ENCODE data around the gene NEU1. TPM values are rescaled to one million over a fixed set of nuclear protein-coding genes. Genes with fewer than 3 reads are reported as not detected.
A peak's percentile ranks its signal among the peaks of the same experiment; 100 is the strongest.
"Not testable (repeated sequence)": the region's sequence is repeated elsewhere in the genome, so short reads cannot be mapped to it uniquely, and the experiment has no call there.

The NEU1 gene
- total RNA-seq = 41.2 and 50.0 TPM in 2 replicates

DNA sequence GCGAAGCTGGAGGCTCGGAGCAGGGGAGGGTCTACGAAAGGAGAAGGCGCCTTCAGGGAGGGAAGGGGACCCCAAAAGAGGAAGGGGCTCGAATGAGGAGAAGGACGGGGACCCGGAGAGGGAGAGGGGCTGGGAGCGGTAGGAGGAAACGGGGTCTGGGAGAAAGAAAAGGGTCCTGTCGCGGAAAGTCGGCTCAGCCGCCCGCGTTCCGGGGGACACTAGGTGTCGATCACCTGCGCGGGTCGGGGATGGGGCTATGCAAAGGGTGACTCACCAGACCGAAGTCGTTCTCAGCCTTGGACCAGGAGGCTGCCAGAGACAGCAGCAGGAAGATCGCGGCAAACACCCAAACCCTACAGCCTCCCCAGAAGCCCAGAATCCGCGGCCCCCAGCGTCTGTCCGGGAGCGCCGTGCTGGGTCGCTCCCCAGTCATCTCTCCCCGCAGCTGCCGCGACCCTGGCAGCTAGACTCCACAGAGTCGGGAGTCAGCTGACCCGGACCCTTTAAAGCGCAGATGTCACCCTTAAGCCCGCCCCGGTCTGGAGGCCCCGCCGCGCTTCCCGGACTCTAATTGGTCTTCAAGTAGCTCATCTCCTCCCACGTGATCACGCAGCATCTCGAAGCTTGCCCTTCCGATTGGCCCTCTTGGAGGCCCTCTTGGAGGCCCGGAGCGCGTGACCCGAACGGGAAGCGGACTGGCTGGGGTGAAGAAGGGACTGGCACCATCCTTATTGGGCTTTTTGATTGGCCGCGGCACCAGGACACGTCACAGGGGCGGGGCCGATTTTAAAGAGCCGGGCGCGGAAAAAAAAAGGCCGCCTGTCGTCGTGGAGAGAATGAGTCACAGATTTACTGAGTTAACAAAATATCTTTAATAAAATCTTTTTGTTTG is at the start of gene NEU1:
NEU1 (minus strand) TSS at position 478 of the 892 bp plus-strand sequence; CDS start at position 433, 45 bp downstream.
- DNase-seq (ENCODE audit: low read depth in 2 of 2) = peak; percentile 99 to 100

DNA sequence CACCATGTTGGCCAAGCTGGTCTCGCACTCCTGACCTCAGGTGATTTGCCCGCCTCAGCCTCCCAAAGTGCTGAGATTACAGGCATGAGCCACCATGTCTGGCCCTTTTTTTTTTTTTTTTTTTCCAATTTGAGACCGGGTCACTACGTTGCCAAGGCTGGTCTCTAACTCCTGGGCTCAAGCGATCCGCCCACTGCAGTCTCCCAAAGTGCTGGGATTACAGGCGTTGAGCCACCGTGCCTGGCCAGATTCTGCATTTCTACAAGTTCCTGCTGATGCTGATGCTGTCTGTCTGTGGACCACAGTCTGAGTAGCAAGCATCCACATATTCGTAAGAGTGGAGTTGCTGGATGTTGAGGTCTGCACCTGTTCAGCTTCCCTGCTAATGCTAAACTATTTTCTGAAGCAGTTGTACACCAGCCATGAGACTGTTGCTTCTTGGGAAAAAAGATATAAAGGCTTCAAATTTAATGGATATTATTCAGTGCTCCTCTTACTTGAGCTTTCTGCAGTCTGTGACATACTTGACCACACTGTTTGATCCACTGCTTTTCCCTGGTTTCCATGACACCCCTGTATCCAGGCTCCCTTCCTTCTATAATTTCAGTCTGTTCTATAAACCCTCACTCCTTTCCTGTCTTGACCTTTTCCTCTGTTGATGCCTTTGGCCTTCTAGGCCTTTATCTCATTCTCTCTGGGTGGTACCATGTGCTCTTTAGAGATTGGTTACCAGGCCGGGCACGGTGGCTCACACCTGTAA is 49.4 kb upstream of the NEU1 start:
- no peak for DNase-seq (ENCODE audit: low read depth in 2 of 2)

DNA sequence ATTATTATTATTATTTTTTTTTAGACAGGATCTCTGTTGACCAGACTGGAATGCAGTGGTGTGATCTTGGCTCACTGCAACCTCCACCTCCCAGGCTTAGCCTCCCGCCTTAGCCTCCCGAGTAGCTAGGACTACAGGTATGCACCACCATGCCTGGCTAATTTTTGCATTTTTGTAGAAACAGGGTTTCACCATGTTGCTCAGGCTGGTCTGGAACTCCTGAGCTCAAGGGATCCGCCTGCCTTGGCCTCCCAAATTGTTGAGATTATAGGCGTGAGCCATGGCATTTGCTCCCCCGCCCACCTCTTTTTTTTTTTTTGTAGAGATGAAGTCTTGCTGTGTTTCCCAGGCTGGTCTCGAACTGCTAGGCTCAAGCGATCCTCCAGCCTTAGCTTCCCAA is 46.7 kb upstream of the NEU1 start:
- DNase-seq (ENCODE audit: low read depth in 2 of 2) = not testable (repeated sequence)

DNA sequence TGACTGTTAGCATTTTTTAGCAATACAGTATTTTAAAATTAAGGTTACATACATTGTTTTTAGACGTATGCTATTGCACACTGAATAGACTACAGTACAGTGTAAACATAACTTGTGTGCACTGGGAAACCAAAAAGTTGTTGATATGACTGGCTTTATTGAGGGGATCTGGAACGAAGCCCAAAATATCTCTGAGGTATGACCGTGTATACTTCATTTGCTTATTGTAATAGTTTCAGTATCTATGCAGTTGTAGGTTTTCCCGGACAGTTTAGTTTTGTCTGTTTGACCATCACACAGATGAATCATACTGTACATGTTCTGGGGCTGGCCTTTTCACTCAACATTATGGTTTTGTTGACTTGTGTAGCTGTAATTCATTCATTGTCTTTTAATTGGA is 46.2 kb upstream of the NEU1 start:
- peak; percentile 21 to 36 for DNase-seq (ENCODE audit: low read depth in 2 of 2)

DNA sequence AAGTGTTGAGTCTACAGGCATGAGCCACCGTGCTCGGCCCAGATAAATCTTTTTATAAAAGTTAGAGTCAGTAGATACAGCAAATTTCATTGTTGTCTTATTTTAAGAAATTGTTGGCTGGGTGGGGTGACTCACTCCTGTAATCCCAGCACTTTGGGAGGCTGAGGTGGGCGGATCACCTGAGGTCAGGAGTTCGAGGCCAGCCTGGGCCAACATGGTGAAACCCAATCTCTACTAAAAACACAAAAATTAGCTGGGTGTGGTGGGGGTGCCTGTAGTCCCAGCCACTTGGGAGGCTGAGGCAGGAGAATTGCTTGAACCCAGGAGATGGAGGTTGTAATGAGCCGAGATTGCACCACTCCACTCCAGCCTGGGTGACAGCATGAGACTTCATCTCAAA is 45.6 kb upstream of the NEU1 start:
- not testable (repeated sequence) for DNase-seq (ENCODE audit: low read depth in 2 of 2)

DNA sequence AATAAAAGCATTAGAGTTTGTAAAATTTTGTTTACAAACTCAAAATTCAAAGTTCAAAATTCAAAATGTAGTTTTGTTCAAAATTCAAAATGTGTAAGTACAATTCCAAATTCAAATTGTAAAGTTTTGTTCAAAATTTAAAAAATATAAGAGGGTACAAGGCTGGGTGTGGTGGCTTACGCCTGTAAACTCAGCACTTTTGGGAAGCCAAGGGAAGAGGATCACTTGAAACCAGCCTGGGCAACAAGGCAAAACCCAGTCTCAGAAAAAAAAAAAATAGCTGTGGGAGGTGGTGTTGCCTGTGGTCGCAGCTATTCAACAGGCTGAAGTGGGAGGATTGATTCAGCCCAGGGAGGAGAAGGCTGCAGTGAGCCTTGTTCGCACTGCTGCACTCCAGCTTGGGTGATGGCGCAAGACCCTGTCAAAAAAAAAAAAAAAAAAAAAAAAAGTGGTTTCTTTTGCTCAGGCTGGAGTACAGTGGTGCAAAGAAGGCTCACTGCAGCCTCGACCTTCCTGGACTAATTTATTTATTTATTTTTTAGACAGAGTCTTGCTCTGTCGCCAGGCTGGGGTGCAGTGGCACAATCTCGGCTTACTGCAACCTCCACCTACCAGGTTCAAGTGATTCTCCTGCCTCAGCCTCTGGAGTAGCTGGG is 44.7 kb upstream of the NEU1 start:
- DNase-seq (ENCODE audit: low read depth in 2 of 2) = no peak

DNA sequence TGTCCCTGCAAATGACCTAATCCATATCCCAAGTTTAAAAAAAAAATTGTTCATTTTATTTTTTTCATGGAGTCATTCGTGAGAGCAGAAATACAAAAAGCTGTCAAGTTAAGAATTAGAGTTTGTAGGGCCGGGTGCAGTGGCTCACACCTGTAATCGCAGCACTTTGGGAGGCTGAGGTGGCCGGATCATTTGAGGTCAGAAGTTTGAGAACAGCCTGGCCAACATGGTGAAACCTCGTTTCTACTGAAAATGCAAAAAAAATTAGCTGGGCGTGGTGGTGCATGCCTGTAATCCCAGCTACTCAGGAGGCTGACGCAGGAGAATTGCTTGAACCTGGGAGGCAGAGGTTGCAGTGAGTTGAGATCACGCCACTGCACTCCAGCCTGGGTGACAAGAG is 44.1 kb upstream of the NEU1 start:
- DNase-seq (ENCODE audit: low read depth in 2 of 2) = not testable (repeated sequence)

DNA sequence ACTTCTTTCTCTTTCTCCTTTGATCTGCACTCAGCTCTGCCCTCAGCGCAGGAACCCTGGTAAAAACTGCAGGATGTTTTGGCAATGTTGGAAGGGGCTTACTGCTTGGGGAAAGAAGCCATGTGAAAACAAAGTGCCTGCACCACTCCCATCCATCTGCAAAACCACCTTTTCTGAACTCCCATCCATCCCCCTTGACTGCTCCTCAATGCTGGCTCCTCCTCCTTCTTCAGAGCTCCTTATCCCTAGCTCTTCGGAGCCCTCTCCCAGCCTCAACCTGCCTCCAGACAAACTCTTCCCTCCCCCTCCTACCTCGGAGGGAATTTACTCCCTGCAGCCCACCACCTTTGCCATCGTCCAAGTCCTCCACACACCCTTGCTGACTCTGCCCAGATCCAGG is 43.5 kb upstream of the NEU1 start:
- no peak for DNase-seq (ENCODE audit: low read depth in 2 of 2)

DNA sequence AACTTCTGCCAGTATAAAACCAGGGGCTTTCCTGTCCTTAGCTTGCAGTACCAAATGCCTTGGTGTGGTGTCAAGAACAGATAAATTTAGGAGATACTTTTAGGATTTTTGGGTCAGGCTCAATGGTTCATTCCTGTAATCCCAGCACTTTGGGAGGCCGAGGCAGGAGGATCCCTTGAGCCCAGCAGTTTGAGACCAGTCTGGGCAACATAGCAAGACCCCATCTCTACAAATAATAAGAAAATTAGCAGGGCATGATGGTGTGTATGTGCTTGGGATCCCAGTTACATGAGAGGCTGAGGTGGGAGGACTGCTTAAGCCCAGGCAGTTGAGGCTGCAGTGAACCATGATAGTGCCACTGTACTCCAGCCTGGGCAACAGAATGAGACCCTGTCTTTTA is 42.4 kb upstream of the NEU1 start:
- no peak for DNase-seq (ENCODE audit: low read depth in 2 of 2)

DNA sequence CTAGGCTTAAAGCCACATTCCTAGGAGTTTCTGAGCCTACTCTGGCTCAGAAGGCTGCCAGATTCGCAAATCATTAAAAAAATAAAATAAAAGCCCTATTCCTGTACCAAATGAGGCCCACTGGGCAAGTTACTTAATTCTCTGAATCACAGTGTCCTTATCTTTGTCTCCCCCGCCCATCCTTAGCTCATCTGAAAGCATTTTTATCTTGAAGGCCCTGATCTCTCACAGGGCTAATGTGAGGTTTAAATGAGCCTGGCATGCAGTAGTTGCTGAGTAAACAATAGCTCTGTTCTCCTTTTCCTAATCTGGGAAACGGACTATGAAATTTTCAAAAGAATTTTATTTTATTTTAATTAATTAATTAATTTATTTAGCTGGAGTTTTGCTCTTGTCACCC is 41.3 kb upstream of the NEU1 start:
- DNase-seq (ENCODE audit: low read depth in 2 of 2) = no peak

DNA sequence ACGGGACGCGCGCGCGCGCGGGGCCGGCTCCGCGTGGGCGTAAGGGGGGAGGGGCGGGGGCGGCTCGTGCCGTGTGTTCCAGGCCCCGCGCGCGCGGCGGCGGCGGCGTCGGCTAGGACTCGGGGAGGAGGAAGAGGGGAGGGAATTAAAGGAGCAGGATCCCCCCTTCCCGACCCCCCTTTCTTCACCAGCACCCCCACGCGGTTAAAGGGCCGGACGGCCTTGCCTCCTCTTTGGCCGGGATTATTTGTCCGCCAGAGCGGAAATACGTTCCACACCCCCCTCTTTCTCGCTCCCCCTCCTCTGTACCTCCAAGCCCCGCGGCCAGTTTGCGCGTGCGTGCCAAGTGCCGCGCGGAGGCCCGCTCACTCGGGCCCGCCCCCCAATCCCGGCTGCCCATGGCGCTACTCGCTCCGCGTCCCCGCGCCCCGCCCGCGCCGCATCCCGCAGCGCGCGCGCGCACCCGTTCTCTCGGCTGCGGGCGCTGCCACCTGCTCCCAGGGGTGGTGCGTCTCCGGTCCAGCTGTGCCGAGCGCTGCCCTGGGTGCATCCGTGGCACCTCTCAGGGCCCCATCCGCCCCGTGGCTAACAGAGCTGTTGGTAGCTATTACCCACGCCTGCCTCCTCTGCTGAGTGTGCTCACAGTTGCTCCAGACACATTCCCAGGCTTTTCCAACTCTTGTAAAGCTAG is 39.5 kb upstream of the NEU1 start, which contains the start of gene ZBTB12:
ZBTB12 (minus strand) TSS at position 134 of the 691 bp plus-strand sequence. CDS start 781 bp downstream, outside the sequence.
- DNase-seq (ENCODE audit: low read depth in 2 of 2) = peak; percentile 91 to 94

DNA sequence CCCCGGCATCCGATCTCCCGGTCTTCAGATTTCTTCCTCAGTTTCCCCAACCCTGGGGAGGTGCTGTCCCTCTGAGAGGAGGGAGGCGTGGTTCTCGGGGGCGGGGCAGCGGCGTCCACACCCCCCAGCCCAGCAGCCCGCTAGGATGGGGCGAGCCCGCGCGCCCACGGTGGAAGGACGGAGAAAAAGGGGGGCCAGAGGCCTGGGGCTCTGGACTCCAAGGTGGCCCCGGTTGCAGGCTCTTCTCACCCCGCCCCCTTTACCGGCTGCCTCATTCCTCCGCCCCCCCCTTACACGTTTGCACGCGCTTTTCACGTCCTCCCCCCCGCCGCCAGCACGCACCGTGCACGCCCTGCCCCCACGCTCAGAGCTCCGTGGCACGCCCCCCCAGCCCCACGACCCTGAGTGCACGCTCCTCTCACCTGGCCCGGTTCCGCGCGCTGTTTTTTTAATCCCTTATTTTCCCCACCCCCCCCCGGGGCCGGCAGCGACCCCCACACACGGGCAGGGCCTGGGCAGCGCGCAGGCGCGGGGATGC is 38.9 kb upstream of the NEU1 start:
- peak; percentile 40 to 60 for DNase-seq (ENCODE audit: low read depth in 2 of 2)

DNA sequence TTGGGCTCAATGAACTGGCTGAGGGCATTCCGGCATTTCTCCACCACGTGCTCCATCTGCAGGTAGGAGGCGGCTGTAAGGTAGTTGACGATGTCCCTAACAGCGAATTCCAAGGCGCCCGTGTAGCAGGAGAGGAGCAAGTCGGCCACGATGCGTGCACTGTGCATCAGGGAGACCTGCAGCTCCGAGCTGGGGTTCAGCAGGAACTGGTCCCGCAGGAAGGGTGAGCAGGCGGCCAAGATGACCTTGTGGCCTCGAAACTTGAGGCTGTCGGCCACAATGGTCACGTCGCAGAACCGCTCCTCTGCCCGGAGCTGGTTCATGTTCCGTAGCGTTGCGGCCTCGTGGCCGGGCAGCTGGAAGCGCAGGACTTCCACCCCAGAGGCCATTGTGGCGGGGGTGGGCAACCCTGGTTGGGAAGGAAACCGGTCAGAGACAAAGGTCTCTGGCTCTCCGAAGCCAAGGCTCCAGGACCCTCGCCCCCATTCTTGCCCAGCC is 38.3 kb upstream of the NEU1 start:
- no peak for DNase-seq (ENCODE audit: low read depth in 2 of 2)

DNA sequence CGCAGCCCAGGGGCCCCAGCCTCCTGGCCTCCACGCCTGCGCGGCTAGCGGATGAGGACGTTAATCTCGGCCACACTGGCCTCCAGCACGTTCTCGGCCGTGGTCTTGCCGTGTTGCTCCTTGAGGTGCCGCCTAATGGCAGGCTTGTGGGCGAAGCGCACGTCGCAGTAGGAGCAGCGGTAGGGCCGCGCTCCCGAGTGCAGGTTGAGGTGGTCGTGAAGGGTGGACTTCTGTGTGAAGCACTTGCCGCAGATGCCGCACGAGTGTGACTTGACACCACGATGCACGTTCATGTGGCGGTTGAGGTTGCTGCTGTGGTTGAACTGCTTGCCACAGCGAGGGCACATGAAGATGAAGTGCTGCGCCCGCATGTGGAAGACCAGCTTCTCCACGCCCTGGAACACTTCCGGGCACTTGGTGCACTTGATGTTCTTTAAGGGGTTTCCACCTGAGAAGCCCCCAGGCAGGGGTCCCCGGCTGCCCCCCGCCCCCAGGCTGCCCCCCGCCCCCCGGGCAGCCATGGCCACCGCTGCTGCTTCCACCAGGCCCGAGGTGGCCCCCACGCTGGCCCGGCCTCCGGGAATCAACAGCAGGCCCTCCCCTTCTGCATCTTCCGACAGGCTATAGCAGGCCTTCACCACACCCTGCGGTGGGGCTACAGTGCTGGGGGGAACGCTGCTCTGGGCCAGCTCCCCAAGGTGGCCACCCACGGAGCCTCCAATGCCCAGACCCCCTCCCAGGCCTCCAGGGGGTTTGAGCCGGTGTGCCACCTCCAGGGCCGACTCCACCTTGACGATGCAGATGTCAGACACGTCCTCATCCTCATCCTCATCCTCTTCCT is 37.5 kb upstream of the NEU1 start:
- DNase-seq (ENCODE audit: low read depth in 2 of 2) = no peak

DNA sequence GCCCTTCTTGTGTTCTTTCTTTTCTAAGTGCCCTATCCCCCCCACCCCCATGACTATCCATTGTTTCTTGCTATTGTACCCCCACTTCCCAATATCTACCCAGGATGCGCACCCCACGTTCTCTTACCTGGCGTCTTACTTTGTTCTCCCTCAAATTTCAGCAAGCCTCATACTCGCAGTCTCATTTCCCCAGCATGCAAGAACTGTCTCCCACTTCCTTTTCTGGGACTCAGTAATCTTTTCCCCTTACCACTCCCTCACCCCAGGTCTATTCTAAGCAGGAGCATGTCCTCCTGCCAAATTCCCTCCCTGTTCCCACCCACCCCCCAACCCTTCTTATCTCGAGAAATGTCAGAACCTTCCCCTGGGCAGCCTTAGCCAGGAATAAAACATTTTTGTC is 36.6 kb upstream of the NEU1 start:
- no peak for DNase-seq (ENCODE audit: low read depth in 2 of 2)

DNA sequence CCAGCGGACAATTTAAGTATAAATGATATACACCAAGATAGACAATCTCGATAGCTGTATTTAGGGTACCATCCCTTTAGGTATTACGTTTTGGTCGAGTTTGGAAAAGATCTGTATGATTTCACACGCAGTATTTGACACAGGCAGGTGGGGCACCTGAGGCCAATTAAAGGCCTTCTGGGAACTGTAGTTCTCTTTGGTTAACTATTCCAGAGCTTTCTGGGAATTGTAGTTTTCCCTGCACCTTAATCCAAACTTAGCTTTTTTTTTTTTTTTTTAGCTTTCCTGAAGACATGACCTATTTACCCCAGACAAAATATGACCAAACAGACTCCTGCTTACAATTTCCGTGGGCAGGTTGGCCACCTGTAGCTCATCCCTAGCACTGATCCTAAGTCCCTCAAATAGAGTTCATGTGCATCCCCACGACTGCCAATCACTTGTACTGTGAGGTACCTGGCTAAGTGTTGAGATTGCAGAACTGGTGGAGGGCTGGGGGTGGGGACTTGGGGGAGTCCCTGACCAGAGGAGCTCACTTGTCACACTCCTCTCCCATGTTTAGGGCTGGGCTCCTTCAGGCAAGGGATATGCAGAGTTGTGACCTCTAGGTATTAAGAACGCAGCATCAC is 35.9 kb upstream of the NEU1 start:
- peak in 1 of 2 donors; percentile 58 for DNase-seq (ENCODE audit: low read depth in 2 of 2)

DNA sequence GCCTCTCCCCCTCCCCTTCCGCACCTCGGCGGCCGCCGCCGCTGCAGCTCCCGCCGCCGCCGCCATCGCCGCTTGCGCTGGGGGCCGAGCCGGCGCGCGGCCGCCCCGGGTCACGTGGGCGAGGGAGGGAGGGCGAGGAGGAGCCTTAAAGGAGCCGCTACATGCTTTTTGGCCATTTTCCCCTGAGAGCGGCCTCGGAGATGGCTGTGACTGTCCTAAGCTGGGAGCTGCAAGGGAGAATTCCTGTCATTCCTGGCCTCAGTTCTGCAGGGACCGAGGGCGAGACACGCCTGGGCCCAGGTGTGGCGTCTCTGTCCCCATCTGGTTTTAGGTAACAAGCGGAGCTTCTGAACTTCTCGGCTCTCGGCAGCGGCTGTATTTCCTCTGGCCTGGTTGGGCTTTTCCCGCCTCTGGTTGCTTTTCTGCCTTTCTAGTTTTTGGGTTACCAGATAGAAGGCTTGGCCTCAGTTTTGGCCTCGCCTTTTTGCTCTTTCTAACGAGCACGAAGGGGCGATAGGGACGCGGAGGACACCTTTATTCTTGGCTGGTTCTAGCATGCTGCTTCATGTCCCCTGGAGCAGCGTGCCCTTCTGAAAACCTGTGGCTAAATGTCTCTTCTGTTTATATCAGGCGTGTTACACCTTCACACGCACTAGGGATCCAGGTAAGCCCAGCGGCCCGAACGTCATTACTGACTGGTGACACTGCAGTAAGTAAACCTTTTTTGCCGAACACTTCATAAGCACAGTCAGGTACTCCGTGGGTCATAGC is 35.2 kb upstream of the NEU1 start, which contains the start of gene EHMT2:
EHMT2 (minus strand) TSS at position 87 of the 771 bp plus-strand sequence; CDS start at position 66, 21 bp downstream.
- peak; percentile 77 to 82 for DNase-seq (ENCODE audit: low read depth in 2 of 2)

DNA sequence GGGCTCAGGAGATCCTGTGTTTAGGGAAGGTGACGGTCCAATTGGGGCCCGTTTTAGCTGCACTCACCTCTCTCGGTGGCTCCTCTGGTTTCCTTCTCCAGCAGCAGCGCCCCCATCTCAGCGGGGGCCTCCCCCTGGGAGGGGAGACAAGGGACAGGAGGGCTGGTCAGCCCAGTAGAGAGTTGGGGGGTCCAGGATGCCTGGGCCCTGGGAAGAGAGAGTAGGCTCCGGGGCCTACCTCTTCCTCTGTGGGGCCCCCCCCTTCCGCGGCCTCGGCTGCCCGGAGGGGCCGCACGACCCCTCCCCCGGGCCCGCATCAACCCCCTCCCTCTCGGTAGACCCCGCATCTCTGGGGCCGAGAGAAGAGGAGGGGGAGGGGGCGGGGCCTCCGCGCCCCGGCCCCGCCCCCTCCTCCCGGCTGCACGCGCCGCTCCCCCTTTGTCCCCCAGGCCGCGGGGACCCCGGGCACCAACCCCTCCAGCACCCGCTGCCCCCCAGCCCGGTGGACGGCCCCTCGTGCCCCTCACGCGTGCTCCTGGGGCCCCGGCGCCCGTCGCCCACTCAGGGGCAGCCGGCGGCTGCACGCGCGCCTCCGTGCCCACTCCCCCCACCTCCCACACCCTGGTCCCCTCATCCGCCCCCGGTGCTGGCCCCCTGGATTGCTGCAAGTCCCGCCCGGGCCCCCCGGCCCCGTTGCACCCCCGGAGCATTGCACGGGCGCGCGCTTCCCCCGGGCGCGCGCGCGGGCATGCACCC is 34.4 kb upstream of the NEU1 start:
- DNase-seq (ENCODE audit: low read depth in 2 of 2) = no peak

All from lung microvascular endothelial cell (primary cell).